ENCODE data around the gene BCL2L1.

GRCh38 chr20:31689141-31689540, 33.5 kb downstream of the BCL2L1 start:
- no peak for TF ChIP-seq GATA2 (IDR thresholded peaks at IDR 0.05; ENCODE audit: low read depth, low read length)
- no peak for TF ChIP-seq GATA3 (IDR thresholded peaks at IDR 0.05; ENCODE audit: low read depth, low read length)
